HCT116 (cell line): ENCODE measurements around the gene ZNF367. TPM values are rescaled to one million over a fixed set of nuclear protein-coding genes. Genes with fewer than 3 reads are reported as not detected.

Experiments
- ATAC-seq: fragments of 200-7000 bp; cut with Tn5 transposase; 2 replicates; pipeline ENCODE4 v1.9.1; 2020; ENCODE audit warnings: mild to moderate bottlenecking, moderate library complexity
- BruUV-seq: library from RNA; stranded (reverse); fragments of 400-500 nt; replicated peaks from 2 replicates; lab custom pipeline; 2021; lab: Mats Ljungman, UMichigan
- CTCF ChIA-PET: fragments of 300-600 bp; sonication (Branson Sonifier 250); formaldehyde crosslinking; loops from one replicate; lab custom pipeline; 2021; ENCODE audit warnings: antibody characterized with exemption; lab: Charles Lee
- POLR2A ChIA-PET: fragments of 300-600, 350-600 bp; sonication (Branson Sonifier 250); formaldehyde crosslinking; loops from one replicate; lab custom pipeline; 2021; ENCODE audit warnings: antibody characterized with exemption; lab: Charles Lee
- RAD21 ChIA-PET, 2 experiments: fragments of 300-600 bp; sonication (Branson Sonifier 250); formaldehyde crosslinking; loops; one replicate each; lab custom pipeline; 2023; ENCODE audit warnings: low total read pairs in 2 of 2; ENCODE audit not compliant: uncharacterized antibody in 2 of 2, unreplicated experiment in 2 of 2, low non-redundant PET in 1 of 2; lab: Charles Lee
- DNase-seq: peaks from one replicate; pipeline ENCODE4 v3.0.0-alpha.2; 2010; ENCODE audit warnings: low read depth, low spot score
- H2AFZ ChIP-seq: fragments of 200-600 bp; shearing (Covaris generic), sonication (generic); 2 replicates; pipeline ENCODE4 v1.6.1; 2017; ENCODE audit warnings: low read depth, mixed run types, mixed read lengths, antibody characterized with exemption, low read length; ENCODE audit not compliant: poor library complexity, severe bottlenecking
- H3K27ac ChIP-seq: 2 replicates; pipeline ENCODE4 v1.5.1; 2012; ENCODE audit warnings: low read depth, low read length
- H3K27me3 ChIP-seq: fragments of 200-600 bp; sonication (generic); 2 replicates; pipeline ENCODE4 v1.6.1; 2016; ENCODE audit warnings: mixed run types, low read length, mixed read lengths; ENCODE audit not compliant: insufficient read depth
- H3K36me3 ChIP-seq, 2 experiments: fragments of 200-500 bp in 1 of 2; fragments of 200-600 bp in 1 of 2; sonication (Bioruptor generic) in 1 of 2; sonication (generic) in 1 of 2; 2 replicates each; pipeline versions ENCODE4 v1.5.1 to v1.6.1; 2014 to 2016; ENCODE audit warnings: low read length in 2 of 2, inconsistent platforms in 1 of 2, mixed read lengths in 1 of 2, mixed run types in 1 of 2; ENCODE audit not compliant: insufficient read depth in 2 of 2, control insufficient read depth in 1 of 2
- H3K4me1 ChIP-seq, 2 experiments: fragments of 200-600 bp in 1 of 2; sonication (generic) in 1 of 2; 2 replicates each; pipeline versions ENCODE4 v1.5.1 to v1.6.1; 2012 to 2017; ENCODE audit warnings: low read length in 2 of 2, inconsistent platforms in 1 of 2, mild to moderate bottlenecking in 1 of 2, mixed read lengths in 1 of 2, mixed run types in 1 of 2, moderate library complexity in 1 of 2; ENCODE audit not compliant: insufficient read depth in 2 of 2, control insufficient read depth in 1 of 2
- H3K4me2 ChIP-seq: fragments of 200-600 bp; sonication (generic); 2 replicates; pipeline ENCODE4 v1.6.1; 2017; ENCODE audit warnings: mixed run types, low read length, mixed read lengths
- H3K4me3 ChIP-seq, 2 experiments: fragments of 200-600 bp in 1 of 2; sonication (generic) in 1 of 2; replicated peaks in 1 of 2; 2 replicates each; pipeline ENCODE4 v1.5.1; 2011 to 2016; ENCODE audit warnings: low read length in 2 of 2, control low read depth in 1 of 2, low read depth in 1 of 2, mild to moderate bottlenecking in 1 of 2, mixed read lengths in 1 of 2, mixed run types in 1 of 2
- H3K79me2 ChIP-seq: fragments of 200-600 bp; sonication (generic); 2 replicates; pipeline ENCODE4 v1.6.1; 2017; ENCODE audit warnings: mild to moderate bottlenecking, mixed run types, low read length, moderate library complexity, mixed read lengths; ENCODE audit not compliant: insufficient read depth
- H3K9ac ChIP-seq: fragments of 200-600 bp; sonication (generic); 2 replicates; pipeline ENCODE4 v1.6.1; 2016; ENCODE audit warnings: low read length, mixed read lengths
- H3K9me2 ChIP-seq: fragments of 200-600 bp; sonication (generic), shearing (Covaris generic); 2 replicates; pipeline ENCODE4 v1.6.1; 2017; ENCODE audit warnings: mixed run types, mild to moderate bottlenecking, moderate library complexity; ENCODE audit not compliant: insufficient read depth
- H3K9me3 ChIP-seq, 2 experiments: fragments of 200-500 bp in 1 of 2; fragments of 200-600 bp in 1 of 2; sonication (Bioruptor generic) in 1 of 2; sonication (generic) in 1 of 2; 2 replicates each; pipeline ENCODE4 v1.6.1; 2014 to 2017; ENCODE audit warnings: low read length in 2 of 2, mixed read lengths in 2 of 2, inconsistent platforms in 1 of 2, low read depth in 1 of 2, mild to moderate bottlenecking in 1 of 2, mixed run types in 1 of 2, moderate library complexity in 1 of 2; ENCODE audit not compliant: control insufficient read depth in 1 of 2, insufficient read depth in 1 of 2
- H4K20me1 ChIP-seq: fragments of 200-600 bp; sonication (generic), shearing (Covaris generic); 2 replicates; pipeline ENCODE4 v1.6.1; 2017; ENCODE audit warnings: mixed run types, mild to moderate bottlenecking, moderate library complexity; ENCODE audit not compliant: insufficient read depth
- ATF3 ChIP-seq: IDR thresholded peaks from 2 replicates; pipeline ENCODE4 v1.6.1; 2012
- CBX3 ChIP-seq: IDR thresholded peaks from 2 replicates; pipeline ENCODE4 v1.6.1; 2012; ENCODE audit warnings: low read depth
- CEBPB ChIP-seq: IDR thresholded peaks from 2 replicates; pipeline ENCODE4 v1.6.1; 2012; ENCODE audit warnings: low read depth
- CTCF ChIP-seq, 3 experiments: fragments of 200-600 bp in 1 of 3; sonication (generic) in 1 of 3; IDR thresholded peaks in 2 of 3; conservative IDR thresholded peaks in 1 of 3; 2 replicates each; pipeline ENCODE4 v1.5.1; 2012 to 2017; ENCODE audit warnings: low read depth in 2 of 3, low read length in 2 of 3, antibody characterized with exemption in 1 of 3, borderline replicate concordance in 1 of 3, control low read depth in 1 of 3, mild to moderate bottlenecking in 1 of 3, mixed read lengths in 1 of 3, mixed run types in 1 of 3, moderate library complexity in 1 of 3; ENCODE audit not compliant: insufficient read depth in 1 of 3
- EGR1 ChIP-seq: IDR thresholded peaks from 2 replicates; pipeline ENCODE4 v1.6.1; 2012; ENCODE audit warnings: low read depth
- ELF1 ChIP-seq: IDR thresholded peaks from 2 replicates; pipeline ENCODE4 v1.6.1; 2012; ENCODE audit warnings: low read depth, borderline replicate concordance
- EZH2phosphoT487 ChIP-seq: fragments of 200-600 bp; IDR thresholded peaks from 2 replicates; pipeline ENCODE4 v1.6.1; 2018; ENCODE audit warnings: antibody characterized with exemption, borderline replicate concordance
- FOSL1 ChIP-seq: IDR thresholded peaks from 2 replicates; pipeline ENCODE4 v1.6.1; 2012; ENCODE audit warnings: low read depth
- JUND ChIP-seq: IDR thresholded peaks from 2 replicates; pipeline ENCODE4 v1.6.1; 2012
- MAX ChIP-seq: IDR thresholded peaks from 2 replicates; pipeline ENCODE4 v1.6.1; 2012
- POLR2A ChIP-seq: IDR thresholded peaks from 2 replicates; pipeline ENCODE4 v1.7.0; 2011; ENCODE audit warnings: borderline replicate concordance; ENCODE audit not compliant: insufficient read depth, insufficient read length; ENCODE audit errors: extremely low read depth
- POLR2AphosphoS5 ChIP-seq: IDR thresholded peaks from 2 replicates; pipeline ENCODE4 v1.6.1; 2011; ENCODE audit warnings: mild to moderate bottlenecking, low read depth, low read length, moderate library complexity
- REST ChIP-seq: IDR thresholded peaks from 2 replicates; pipeline ENCODE4 v1.6.1; 2012; ENCODE audit warnings: low read depth
- SIN3A ChIP-seq: IDR thresholded peaks from 2 replicates; pipeline ENCODE4 v1.6.1; 2012; ENCODE audit warnings: low read depth
- TCF7L2 ChIP-seq: IDR thresholded peaks from 2 replicates; pipeline ENCODE4 v1.7.0; 2011; ENCODE audit warnings: borderline replicate concordance, inconsistent platforms; ENCODE audit not compliant: insufficient read depth, insufficient read length; ENCODE audit errors: extremely low read depth
- YY1 ChIP-seq: IDR thresholded peaks from 2 replicates; pipeline ENCODE4 v1.6.1; 2011; ENCODE audit warnings: low read length, low read depth, moderate library complexity, mild to moderate bottlenecking; ENCODE audit not compliant: insufficient replicate concordance; ENCODE audit errors: extremely low read depth
- ZBTB33 ChIP-seq: IDR thresholded peaks from 2 replicates; pipeline ENCODE4 v1.6.1; 2011; ENCODE audit warnings: mild to moderate bottlenecking, low read length, moderate library complexity; ENCODE audit not compliant: insufficient replicate concordance; ENCODE audit errors: extremely low read depth
- ZNF274 ChIP-seq: fragments of 200-500 bp; sonication (Bioruptor generic); IDR thresholded peaks from 2 replicates; pipeline ENCODE4 v1.6.1; 2014; ENCODE audit warnings: mild to moderate bottlenecking, low read depth, low read length, inconsistent platforms
- intact Hi-C: fragments of 100-400 bp; cut with micrococcal nuclease; formaldehyde crosslinking; loops from 2 replicates; pipeline ENCODE4 v1.10.0; 2022
- total RNA-seq: library from RNA; stranded (reverse); gene quantifications from one replicate; pipeline ENCODE4 v1.2.1, GENCODE V29; 2021; ENCODE audit not compliant: unreplicated experiment

The ZNF367 gene
- total RNA-seq, 1 experiment from 2014 or later = 18.1 TPM

GRCh38 chr9:96449845-96450612 lies 31.9 kb upstream of the ZNF367 start, which contains the start of gene HABP4:
Gene HABP4 (plus strand): TSS chr9:96450169. CDS start chr9:96450280, 111 bp downstream.
- peak; percentile 94 for ATAC-seq
- peak within 1 kb of the TSS; percentile 79 for H2AFZ ChIP-seq
- CTCF ChIA-PET = interaction anchor here (2.8 kb wide), 1 partner anchor 8 kb away, joined by 10 read pairs; no protein-coding TSS in a partner anchor
- TF ChIP-seq ATF3 = no peak
- no peak for TF ChIP-seq ZBTB33
- no peak for TF ChIP-seq EZH2phosphoT487
- TF ChIP-seq EGR1 = peak; percentile 69
- TF ChIP-seq TCF7L2 = peak; percentile 24
- TF ChIP-seq POLR2AphosphoS5 = peak; percentile 70
- TF ChIP-seq YY1 = peak; percentile 27
- no peak for TF ChIP-seq ELF1
- no peak for TF ChIP-seq ZNF274
- 0 out of 2 replicates have a peak, but pooled peaks have one; percentile 33 for TF ChIP-seq SIN3A
- no peak for TF ChIP-seq FOSL1
- no peak for TF ChIP-seq POLR2A
- TF ChIP-seq CEBPB = no peak
- no peak for TF ChIP-seq CTCF (IDR thresholded peaks at IDR 0.05 in 2 of 3, conservative IDR thresholded peaks at IDR 0.05 in 1 of 3; ENCODE audit: borderline replicate concordance in 1 of 3, insufficient read depth in 1 of 3, low read depth in 2 of 3, low read length in 2 of 3)
- TF ChIP-seq CBX3 = no peak
- peak; percentile 48 for TF ChIP-seq MAX
- TF ChIP-seq REST = no peak
- no peak for TF ChIP-seq JUND

More at GRCh38 chr9:96449845-96450612, 31.9 kb upstream of the ZNF367 start, which contains the start of gene HABP4:
- DNase-seq = peak; percentile 76
- Histone ChIP-seq H3K9me3 (no peaks in the 10 kb centered on the region), H3K36me3 (no peaks in the 10 kb centered on the region), H3K9me2 (no peaks in the 10 kb centered on the region), H3K4me2 (peak within 1 kb of the TSS; percentile 81), H3K9ac (peak within 1 kb of the TSS; percentile 73), H4K20me1 (no peaks in the 10 kb centered on the region; the same call in 1 of the 2 replicates), H3K27ac (peak within 1 kb of the TSS; percentile 73), H3K79me2 (peaks cover 34% of the 10 kb centered on the region), H3K4me1 (peaks cover 4 to 31% of the 10 kb centered on the region in 2 experiments; a peak in 3 of 4 replicates), H3K27me3 (no peaks in the 10 kb centered on the region), H3K4me3 (peak within 1 kb of the TSS; percentile 66 to 70)
- no TSS peak for BruUV-seq
- RAD21 ChIA-PET = no interaction called here
- intact Hi-C loops = loop anchor here (5.0 kb wide), 1 partner anchor 217 kb away; no protein-coding TSS in a partner anchor
- POLR2A ChIA-PET = interaction anchor here (0.6 to 1.3 kb wide), 4 partner anchors 14 to 106 kb away, joined by 3 read pairs; no protein-coding TSS in a partner anchor
